ENCODE results near the gene LRP3. TPM values are rescaled to one million over a fixed set of nuclear protein-coding genes. Genes with fewer than 3 reads are reported as not detected.

The LRP3 gene
- total RNA-seq, 1 experiment from 2014 or later: 29.0 TPM

DNA sequence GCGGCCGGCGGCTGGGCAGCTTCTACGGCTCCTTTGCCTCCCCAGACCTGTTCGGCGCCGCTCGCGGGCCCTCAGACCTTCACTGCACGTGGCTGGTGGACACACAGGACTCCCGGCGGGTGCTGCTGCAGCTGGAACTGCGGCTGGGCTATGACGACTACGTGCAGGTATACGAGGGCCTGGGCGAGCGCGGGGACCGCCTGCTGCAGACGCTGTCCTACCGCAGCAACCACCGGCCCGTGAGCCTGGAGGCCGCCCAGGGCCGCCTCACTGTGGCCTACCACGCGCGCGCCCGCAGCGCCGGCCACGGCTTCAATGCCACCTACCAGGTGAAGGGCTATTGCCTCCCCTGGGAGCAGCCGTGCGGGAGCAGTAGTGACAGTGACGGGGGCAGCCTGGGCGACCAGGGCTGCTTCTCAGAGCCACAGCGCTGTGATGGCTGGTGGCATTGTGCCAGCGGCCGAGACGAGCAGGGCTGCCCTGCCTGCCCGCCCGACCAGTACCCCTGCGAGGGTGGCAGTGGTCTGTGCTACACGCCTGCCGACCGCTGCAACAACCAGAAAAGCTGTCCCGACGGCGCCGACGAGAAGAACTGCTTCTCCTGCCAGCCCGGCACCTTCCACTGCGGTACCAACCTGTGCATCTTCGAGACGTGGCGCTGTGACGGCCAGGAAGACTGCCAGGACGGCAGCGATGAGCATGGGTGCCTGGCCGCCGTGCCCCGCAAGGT is 11.6 kb downstream of the LRP3 start:
- Histone ChIP-seq H3K27me3 (ENCODE audit: insufficient read depth, low read length) (no peaks in the 10 kb centered on the region), H3K27ac (ENCODE audit: low read depth, low read length) (no peak overlapping the region), H3K4me3 (replicated peaks in 1 of 2; ENCODE audit: low read depth in 1 of 2, low read length in 2 of 2) (no peak overlapping the region), H2AFZ (ENCODE audit: low read depth, low read length, poor library complexity, severe bottlenecking) (no peak overlapping the region), H4K20me1 (ENCODE audit: insufficient read depth) (no peaks in the 10 kb centered on the region), H3K9me3 (ENCODE audit: control insufficient read depth in 1 of 2, insufficient read depth in 1 of 2, low read depth in 1 of 2, low read length in 2 of 2) (no peaks in the 10 kb centered on the region), H3K4me2 (ENCODE audit: low read length) (no peak overlapping the region), H3K9me2 (ENCODE audit: insufficient read depth) (no peaks in the 10 kb centered on the region), H3K36me3 (ENCODE audit: control insufficient read depth in 1 of 2, insufficient read depth in 2 of 2, low read length in 2 of 2) (peaks cover 0 to 6% of the 10 kb centered on the region in 2 experiments; a peak in 2 of 4 replicates), H3K4me1 (ENCODE audit: control insufficient read depth in 1 of 2, insufficient read depth in 2 of 2, low read length in 2 of 2) (no peaks in the 10 kb centered on the region), H3K79me2 (ENCODE audit: insufficient read depth, low read length) (no peaks in the 10 kb centered on the region; the same call in 1 of the 2 replicates), H3K9ac (ENCODE audit: low read length) (no peak overlapping the region)
- intact Hi-C loops (cut with micrococcal nuclease): no loop called here
- ATAC-seq (no peak), DNase-seq (ENCODE audit: low read depth, low spot score) (no peak)
- no peak for TF ChIP-seq ZFX (IDR thresholded peaks at IDR 0.05)
- TF ChIP-seq CBX3 (IDR thresholded peaks at IDR 0.05; ENCODE audit: low read depth): no peak
- no peak for TF ChIP-seq FOSL1 (IDR thresholded peaks at IDR 0.05; ENCODE audit: low read depth)
- no peak for TF ChIP-seq TCF7L2 (IDR thresholded peaks at IDR 0.05; ENCODE audit: borderline replicate concordance, extremely low read depth, insufficient read depth, insufficient read length)
- no peak for TF ChIP-seq POLR2AphosphoS5 (IDR thresholded peaks at IDR 0.05; ENCODE audit: low read depth, low read length)
- TF ChIP-seq, protein P1, sequence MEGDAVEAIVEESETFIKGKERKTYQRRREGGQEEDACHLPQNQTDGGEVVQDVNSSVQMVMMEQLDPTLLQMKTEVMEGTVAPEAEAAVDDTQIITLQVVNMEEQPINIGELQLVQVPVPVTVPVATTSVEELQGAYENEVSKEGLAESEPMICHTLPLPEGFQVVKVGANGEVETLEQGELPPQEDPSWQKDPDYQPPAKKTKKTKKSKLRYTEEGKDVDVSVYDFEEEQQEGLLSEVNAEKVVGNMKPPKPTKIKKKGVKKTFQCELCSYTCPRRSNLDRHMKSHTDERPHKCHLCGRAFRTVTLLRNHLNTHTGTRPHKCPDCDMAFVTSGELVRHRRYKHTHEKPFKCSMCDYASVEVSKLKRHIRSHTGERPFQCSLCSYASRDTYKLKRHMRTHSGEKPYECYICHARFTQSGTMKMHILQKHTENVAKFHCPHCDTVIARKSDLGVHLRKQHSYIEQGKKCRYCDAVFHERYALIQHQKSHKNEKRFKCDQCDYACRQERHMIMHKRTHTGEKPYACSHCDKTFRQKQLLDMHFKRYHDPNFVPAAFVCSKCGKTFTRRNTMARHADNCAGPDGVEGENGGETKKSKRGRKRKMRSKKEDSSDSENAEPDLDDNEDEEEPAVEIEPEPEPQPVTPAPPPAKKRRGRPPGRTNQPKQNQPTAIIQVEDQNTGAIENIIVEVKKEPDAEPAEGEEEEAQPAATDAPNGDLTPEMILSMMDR (IDR thresholded peaks at IDR 0.05 in 2 of 3, conservative IDR thresholded peaks at IDR 0.05 in 1 of 3; ENCODE audit: borderline replicate concordance in 1 of 3, insufficient read depth in 1 of 3, low read depth in 2 of 3, low read length in 2 of 3): no peak
- no peak for TF ChIP-seq SP1 (IDR thresholded peaks at IDR 0.05; ENCODE audit: low read depth)
- TF ChIP-seq POLR2A (IDR thresholded peaks at IDR 0.05; ENCODE audit: borderline replicate concordance, extremely low read depth, insufficient read depth, insufficient read length): no peak
- TF ChIP-seq, protein P2, sequence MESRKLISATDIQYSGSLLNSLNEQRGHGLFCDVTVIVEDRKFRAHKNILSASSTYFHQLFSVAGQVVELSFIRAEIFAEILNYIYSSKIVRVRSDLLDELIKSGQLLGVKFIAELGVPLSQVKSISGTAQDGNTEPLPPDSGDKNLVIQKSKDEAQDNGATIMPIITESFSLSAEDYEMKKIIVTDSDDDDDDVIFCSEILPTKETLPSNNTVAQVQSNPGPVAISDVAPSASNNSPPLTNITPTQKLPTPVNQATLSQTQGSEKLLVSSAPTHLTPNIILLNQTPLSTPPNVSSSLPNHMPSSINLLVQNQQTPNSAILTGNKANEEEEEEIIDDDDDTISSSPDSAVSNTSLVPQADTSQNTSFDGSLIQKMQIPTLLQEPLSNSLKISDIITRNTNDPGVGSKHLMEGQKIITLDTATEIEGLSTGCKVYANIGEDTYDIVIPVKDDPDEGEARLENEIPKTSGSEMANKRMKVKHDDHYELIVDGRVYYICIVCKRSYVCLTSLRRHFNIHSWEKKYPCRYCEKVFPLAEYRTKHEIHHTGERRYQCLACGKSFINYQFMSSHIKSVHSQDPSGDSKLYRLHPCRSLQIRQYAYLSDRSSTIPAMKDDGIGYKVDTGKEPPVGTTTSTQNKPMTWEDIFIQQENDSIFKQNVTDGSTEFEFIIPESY (IDR thresholded peaks at IDR 0.05; ENCODE audit: extremely low read depth, insufficient replicate concordance, low read length): no peak
- TF ChIP-seq YY1 (IDR thresholded peaks at IDR 0.05; ENCODE audit: extremely low read depth, insufficient replicate concordance, low read depth, low read length): no peak
- TF ChIP-seq, protein P3, sequence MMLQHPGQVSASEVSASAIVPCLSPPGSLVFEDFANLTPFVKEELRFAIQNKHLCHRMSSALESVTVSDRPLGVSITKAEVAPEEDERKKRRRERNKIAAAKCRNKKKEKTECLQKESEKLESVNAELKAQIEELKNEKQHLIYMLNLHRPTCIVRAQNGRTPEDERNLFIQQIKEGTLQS (IDR thresholded peaks at IDR 0.05): no peak
- TF ChIP-seq, protein P4, sequence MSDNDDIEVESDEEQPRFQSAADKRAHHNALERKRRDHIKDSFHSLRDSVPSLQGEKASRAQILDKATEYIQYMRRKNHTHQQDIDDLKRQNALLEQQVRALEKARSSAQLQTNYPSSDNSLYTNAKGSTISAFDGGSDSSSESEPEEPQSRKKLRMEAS (IDR thresholded peaks at IDR 0.05): no peak
- TF ChIP-seq RAD21 (IDR thresholded peaks at IDR 0.05; ENCODE audit: low read depth): no peak
- TF ChIP-seq ELF1 (IDR thresholded peaks at IDR 0.05; ENCODE audit: borderline replicate concordance, low read depth): no peak
- TF ChIP-seq, protein P5, sequence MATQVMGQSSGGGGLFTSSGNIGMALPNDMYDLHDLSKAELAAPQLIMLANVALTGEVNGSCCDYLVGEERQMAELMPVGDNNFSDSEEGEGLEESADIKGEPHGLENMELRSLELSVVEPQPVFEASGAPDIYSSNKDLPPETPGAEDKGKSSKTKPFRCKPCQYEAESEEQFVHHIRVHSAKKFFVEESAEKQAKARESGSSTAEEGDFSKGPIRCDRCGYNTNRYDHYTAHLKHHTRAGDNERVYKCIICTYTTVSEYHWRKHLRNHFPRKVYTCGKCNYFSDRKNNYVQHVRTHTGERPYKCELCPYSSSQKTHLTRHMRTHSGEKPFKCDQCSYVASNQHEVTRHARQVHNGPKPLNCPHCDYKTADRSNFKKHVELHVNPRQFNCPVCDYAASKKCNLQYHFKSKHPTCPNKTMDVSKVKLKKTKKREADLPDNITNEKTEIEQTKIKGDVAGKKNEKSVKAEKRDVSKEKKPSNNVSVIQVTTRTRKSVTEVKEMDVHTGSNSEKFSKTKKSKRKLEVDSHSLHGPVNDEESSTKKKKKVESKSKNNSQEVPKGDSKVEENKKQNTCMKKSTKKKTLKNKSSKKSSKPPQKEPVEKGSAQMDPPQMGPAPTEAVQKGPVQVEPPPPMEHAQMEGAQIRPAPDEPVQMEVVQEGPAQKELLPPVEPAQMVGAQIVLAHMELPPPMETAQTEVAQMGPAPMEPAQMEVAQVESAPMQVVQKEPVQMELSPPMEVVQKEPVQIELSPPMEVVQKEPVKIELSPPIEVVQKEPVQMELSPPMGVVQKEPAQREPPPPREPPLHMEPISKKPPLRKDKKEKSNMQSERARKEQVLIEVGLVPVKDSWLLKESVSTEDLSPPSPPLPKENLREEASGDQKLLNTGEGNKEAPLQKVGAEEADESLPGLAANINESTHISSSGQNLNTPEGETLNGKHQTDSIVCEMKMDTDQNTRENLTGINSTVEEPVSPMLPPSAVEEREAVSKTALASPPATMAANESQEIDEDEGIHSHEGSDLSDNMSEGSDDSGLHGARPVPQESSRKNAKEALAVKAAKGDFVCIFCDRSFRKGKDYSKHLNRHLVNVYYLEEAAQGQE (IDR thresholded peaks at IDR 0.05; ENCODE audit: low read depth): no peak
- ChIA-PET POLR2A (no interaction called here), CTCF (no interaction called here), RAD21 (ENCODE audit: low non-redundant PET in 1 of 2, low total read pairs in 2 of 2, uncharacterized antibody in 2 of 2, unreplicated experiment in 2 of 2) (no interaction called here)
- no TSS peak for BruUV-seq (replicated peaks)

Measured in HCT116 (cell line).